Measurements from ENCODE around the gene TOMM70. TPM values are rescaled to one million over a fixed set of nuclear protein-coding genes. Genes with fewer than 3 reads are reported as not detected.

TOMM70 gene
- total and polyA plus RNA-seq, 12 donors: 11.4 to 95.2 (median 39.8) TPM

- H3K27me3 ChIP-seq: no peaks in the 10 kb centered on the region
- no peak for DNase-seq
- peaks cover 0 to 53% of the 10 kb centered on the region in 2 donors for H3K36me3 ChIP-seq (replicated peaks in 1 of 2)
- TF ChIP-seq POLR2A (IDR thresholded peaks at IDR 0.05) (no peak), CTCF (IDR thresholded peaks at IDR 0.05) (no peak)
- no peaks in the 10 kb centered on the region for H3K4me1 ChIP-seq (replicated peaks in 1 of 2)
- H3K27ac ChIP-seq: no peak overlapping the region
- intact Hi-C loops (cut with DNase I): no loop called here
- 95 to 99% (median 98%) methylated on average over 3 to 4 of the region's 4 CpGs for WGBS, 4 donors
- no peak overlapping the region for H3K4me3 ChIP-seq
- H3K9me3 ChIP-seq (replicated peaks in 1 of 3): no peaks in the 10 kb centered on the region
These were observed 24.6 kb downstream of the TOMM70 start for GRCh38 chr3:100376301-100376700.

GRCh38 chr3:100374521-100374920 lies 26.4 kb downstream of the TOMM70 start:
- Histone ChIP-seq H3K27me3 (no peaks in the 10 kb centered on the region), H3K4me1 (replicated peaks in 1 of 2) (no peaks in the 10 kb centered on the region), H3K27ac (no peak overlapping the region), H3K4me3 (no peak overlapping the region), H3K9me3 (replicated peaks in 1 of 3) (no peaks in the 10 kb centered on the region), H3K36me3 (replicated peaks in 1 of 2) (peaks cover 0 to 56% of the 10 kb centered on the region in 2 donors)
- TF ChIP-seq CTCF (IDR thresholded peaks at IDR 0.05): no peak
- no peak for TF ChIP-seq POLR2A (IDR thresholded peaks at IDR 0.05)
- DNase-seq: no peak
- intact Hi-C loops (cut with DNase I): no loop called here

GRCh38 chr3:100370756-100371155 lies 30.1 kb downstream of the TOMM70 start:
- intact Hi-C loops (cut with DNase I): no loop called here
- no peak for TF ChIP-seq CTCF (IDR thresholded peaks at IDR 0.05)
- no peak for TF ChIP-seq POLR2A (IDR thresholded peaks at IDR 0.05)
- Histone ChIP-seq H3K4me1 (replicated peaks in 1 of 2) (no peaks in the 10 kb centered on the region), H3K27ac (no peak overlapping the region), H3K4me3 (no peak overlapping the region), H3K27me3 (no peaks in the 10 kb centered on the region), H3K36me3 (replicated peaks in 1 of 2) (peaks cover 0 to 51% of the 10 kb centered on the region in 2 donors), H3K9me3 (replicated peaks in 1 of 3) (no peaks in the 10 kb centered on the region)
- WGBS, 4 donors: 79 to 95% (median 93%) methylated on average over 1 of the region's 1 CpG
- DNase-seq: no peak

GRCh38 chr3:100368441-100368840 lies 32.4 kb downstream of the TOMM70 start:
- H3K27me3 ChIP-seq: no peaks in the 10 kb centered on the region
- TF ChIP-seq POLR2A (IDR thresholded peaks at IDR 0.05): no peak
- no peak overlapping the region for H3K27ac ChIP-seq
- H3K36me3 ChIP-seq (replicated peaks in 1 of 2): peaks cover 0 to 58% of the 10 kb centered on the region in 2 donors
- H3K4me1 ChIP-seq (replicated peaks in 1 of 2): no peaks in the 10 kb centered on the region
- WGBS, 4 donors: 67 to 80% (median 75%) methylated on average over 7 to 8 of the region's 8 CpGs
- intact Hi-C loops (cut with DNase I): no loop called here
- no peak for DNase-seq
- no peaks in the 10 kb centered on the region for H3K9me3 ChIP-seq (replicated peaks in 1 of 3)
- no peak overlapping the region for H3K4me3 ChIP-seq

GRCh38 chr3:100366424-100366823 lies 34.5 kb downstream of the TOMM70 start:
- H3K4me1 ChIP-seq (replicated peaks in 1 of 2): no peaks in the 10 kb centered on the region
- peaks cover 0 to 38% of the 10 kb centered on the region in 2 donors for H3K36me3 ChIP-seq (replicated peaks in 1 of 2)
- H3K9me3 ChIP-seq (replicated peaks in 1 of 3): no peaks in the 10 kb centered on the region
- no peaks in the 10 kb centered on the region for H3K27me3 ChIP-seq
- H3K27ac ChIP-seq: no peak overlapping the region
- intact Hi-C loops (cut with DNase I): no loop called here
- no peak for DNase-seq
- WGBS, 4 donors: 74 to 81% (median 80%) methylated on average over 2 of the region's 2 CpGs
- no peak overlapping the region for H3K4me3 ChIP-seq
- TF ChIP-seq CTCF (IDR thresholded peaks at IDR 0.05) (no peak), POLR2A (IDR thresholded peaks at IDR 0.05) (no peak)

Measured in adrenal gland (tissue), 12 donors.